Activated effector memory CD4-positive, alpha-beta T cell treated with Interleukin-2 at 50 U/mL for 16 hours (primary cell): ENCODE results near the gene ABCF1.

Experiments
- DNase-seq: peaks from one replicate; pipeline ENCODE4 v3.0.0-alpha.2; 2020

ABCF1 gene

DNA sequence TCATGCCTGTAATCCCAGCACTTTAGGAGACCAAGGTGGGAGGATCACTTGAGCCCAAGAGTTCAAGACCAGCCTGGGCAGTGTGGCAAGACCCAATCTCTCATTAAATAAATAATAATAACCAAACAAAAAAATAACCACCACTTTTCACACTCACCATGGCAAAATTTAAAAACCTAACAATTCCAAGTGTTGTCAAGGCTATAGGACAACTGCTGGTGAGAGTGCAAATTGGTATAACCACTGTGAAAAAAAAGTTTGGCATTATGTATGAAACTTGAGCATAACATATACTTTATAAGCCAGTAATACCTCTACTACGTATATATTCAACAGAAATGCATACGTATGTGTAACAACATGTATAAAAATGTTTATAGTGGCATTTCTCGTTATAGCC is 10.3 kb upstream of the ABCF1 start:
- no peak for DNase-seq

DNA sequence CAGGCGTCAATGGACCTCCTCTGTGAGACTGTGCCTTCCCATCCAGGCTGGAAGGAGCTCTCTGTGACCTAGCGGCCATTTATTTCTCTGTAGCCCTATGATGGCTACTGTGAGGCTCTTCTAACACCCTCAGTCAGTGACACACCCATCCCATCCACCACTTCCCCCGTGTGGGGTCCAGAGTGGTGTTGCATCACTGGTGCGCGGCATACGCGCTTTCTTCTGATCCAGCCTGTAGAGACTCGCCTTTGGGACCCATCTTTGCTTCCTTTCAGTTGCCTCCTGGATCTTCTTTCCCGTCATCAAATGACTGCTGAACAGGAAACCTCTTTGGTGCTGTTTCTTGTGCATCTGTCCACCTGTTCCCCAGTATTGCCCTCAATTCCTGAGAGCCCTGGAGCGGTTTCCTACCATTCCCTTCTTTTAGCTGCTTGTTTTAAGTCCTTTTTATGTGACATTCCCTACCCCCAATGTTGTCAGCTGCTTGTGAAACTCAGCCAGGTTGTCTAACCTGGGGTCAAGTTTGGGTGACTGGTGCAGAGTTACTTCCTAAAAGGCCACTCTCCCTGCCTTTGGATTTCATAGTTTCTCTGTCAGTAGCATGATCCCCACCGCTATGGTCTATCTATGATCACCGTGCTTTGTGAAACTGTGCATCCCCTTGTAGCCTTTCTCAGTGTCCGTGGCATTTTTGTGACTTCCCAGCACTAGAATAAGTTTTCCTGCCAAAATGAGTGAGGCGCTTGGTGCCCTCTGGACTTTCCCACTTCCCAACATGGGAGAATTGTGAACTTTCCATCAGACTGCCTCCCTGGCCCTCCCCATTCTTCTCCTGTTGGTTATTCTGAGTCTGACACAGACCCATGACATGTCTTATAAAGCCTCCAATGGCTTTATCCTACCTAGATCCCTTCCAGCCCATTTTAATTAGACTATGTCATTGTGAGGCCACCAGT is 8.5 kb upstream of the ABCF1 start:
- DNase-seq: no peak

DNA sequence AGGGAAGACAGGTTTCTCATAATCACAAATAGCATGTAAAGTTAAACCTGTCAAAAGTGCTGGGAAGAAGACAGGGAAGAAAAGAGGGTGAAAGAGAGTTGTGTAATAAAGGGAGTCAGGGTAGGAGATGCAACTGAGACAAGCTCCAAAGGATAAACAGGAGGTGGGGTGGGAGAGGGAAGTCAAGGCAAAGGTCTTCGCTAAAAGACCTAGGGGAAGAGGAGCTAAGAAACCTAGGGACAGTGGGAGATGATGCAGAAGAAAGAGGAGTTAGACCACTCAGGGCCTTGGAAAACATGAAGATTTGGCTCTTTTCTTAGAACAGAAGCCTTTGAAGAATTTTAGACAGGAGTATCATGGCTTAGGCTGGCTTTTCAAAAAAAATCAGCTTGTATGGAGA is 7.1 kb upstream of the ABCF1 start:
- no peak for DNase-seq

DNA sequence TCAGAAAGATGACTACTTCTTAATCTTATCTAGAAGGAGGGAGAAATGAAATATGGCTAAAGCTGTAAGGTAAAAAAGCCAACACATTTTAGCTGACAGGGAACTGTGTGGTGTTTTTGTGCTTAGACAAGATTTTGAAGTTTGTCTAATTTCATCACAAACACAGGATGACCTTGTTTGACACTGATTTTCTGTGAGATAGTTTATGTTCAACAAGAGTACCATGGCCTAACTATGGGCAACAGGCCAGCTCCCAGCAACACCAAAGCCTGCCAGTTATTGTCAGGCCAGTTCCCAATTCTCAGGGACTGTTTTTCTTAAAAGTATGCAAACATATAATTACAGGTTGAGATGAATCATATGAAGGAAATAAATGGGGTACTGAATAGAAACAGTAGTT is 5.5 kb upstream of the ABCF1 start:
- no peak for DNase-seq

DNA sequence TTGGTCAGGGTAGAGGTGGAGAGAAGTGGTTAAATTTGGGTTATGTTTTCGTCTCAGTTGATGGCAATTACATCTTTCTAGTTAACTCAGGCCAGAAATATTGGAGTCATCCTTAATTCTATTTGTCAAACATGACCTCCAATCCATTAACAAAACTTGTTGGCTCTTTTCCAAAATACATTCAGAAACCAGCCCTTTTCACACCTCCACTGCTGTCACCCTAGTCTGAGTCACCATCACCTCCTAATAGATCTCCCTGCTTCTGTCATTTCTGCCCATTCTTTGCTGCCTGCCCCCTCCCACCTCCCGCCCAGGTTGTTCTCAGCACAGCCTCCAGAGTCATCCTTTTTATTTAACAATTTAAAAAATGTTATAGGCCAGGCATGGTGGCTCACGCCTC is 3.0 kb upstream of the ABCF1 start:
- DNase-seq: no peak

DNA sequence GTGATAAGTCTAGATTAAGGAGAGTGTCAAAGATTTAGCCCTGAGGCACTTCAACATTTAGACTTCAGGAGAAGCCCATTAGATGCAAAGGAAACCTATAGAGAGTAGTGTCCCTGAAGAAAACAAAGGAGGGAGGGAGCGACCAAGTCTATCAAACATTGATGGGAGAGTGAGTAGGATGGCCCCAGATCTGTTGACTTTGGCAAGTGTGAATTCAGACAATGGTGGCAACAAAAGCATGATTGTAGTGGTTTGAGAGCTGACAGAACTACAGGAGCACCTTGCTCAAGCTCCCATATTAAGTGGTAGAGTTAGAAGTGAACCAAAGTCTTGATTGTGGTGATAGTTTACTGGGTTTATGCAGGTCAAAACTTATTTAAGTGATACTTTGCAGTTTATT is 979 bp upstream of the ABCF1 start:
- DNase-seq: no peak

DNA sequence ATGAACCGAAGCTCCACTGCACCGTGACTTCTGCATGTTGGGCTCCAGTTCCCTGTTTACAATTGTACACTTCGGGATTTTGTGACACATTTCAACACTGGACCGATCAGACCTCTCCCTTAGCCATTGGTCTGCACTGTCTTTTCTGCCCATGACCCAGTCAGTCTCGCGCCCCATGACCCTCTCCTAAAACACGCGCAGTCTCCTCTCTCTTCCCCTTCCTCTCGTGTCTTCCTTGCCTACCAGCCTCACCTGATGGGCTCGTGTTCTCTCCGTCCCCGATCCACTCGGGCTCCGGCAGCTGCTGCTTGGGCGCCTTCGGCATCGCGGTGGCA is 535 bp upstream of the ABCF1 start:
- no peak for DNase-seq

DNA sequence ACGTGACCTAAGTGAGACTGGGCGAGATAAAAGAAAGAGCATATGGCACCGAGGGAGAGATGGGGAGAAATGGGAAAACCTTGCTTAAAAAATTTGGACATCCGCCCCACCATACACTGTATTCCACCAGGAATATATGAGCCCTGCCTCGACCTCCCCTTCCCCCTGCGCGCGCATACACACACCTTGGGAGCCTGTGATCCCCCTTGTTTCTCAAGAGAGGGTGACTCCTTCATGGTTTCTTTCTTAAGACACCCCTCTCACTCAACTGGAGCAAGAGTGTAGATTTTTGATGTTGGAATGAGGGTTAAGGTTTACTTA is 480 bp downstream of the ABCF1 start:
- DNase-seq: no peak

DNA sequence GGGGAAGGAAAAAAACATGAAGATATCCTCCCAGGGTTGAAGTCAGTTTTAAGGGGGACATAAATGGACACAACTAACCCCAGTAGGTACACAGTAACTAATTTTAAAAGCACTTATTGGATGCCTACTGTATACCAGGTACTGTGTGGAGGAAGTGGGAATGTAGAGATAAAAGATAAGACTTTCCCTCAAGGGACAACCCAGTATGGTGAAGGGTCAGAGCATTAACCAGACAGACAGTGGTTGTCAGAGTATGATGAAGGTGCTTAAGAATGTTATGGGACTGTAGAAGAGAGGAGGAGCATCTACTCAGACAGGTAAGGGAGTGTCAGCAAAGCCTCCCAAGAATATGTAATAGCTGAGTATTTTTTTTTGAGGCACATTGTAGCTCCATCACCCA is 906 bp downstream of the ABCF1 start:
- DNase-seq: no peak

DNA sequence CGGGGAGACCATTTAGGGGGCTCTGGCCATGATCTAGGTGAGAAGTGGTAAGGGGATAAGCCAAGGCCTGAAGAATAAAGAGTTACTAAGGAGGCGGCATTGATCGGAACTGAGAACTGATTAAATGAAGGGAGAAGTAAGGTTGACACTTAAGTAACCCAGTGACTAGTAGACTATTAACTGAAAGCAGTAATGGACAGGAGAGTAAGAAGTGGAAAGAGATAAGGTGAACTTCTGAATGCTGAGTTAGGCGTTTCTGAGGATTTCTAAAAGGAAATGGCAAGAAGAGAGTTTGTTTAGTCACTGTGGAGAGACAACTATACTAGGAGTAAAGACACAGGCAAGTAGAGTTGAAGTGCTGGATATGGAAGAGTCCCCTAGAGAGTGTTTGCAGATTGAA is 1.9 kb downstream of the ABCF1 start:
- no peak for DNase-seq

DNA sequence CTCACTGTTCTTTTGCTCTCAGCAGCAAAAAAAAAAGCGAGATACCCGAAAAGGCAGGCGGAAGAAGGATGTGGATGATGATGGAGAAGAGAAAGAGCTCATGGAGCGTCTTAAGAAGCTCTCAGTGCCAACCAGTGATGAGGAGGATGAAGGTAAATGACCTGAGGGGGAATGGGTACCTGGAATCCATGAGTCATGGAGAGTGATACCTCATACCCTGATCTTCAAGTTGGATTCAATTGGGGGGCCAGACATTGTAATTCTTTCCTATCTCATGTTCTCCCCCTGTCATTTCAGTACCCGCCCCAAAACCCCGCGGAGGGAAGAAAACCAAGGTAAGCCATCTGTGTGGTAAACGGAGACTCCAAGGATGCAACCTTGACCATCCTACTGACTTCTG is 6.8 kb downstream of the ABCF1 start:
- DNase-seq: no peak

DNA sequence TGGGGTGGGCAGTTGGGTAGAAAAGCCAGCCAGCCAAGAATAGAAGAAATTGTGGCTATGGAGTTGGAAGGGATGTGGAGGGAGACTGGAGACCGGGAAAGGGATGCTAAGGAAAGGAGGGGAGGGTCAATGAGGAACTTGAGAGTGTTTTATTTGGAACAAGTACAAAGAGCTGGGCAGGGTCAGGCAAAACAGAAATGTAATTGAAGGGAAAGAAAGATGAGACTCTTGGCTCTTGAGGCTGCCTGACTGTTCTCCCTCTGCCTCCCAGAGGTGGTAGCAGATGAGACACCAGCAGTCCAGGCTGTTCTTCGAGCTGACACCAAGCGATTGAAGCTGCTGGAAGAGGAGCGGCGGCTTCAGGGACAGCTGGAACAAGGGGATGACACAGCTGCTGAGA is 12.7 kb downstream of the ABCF1 start:
- no peak for DNase-seq

DNA sequence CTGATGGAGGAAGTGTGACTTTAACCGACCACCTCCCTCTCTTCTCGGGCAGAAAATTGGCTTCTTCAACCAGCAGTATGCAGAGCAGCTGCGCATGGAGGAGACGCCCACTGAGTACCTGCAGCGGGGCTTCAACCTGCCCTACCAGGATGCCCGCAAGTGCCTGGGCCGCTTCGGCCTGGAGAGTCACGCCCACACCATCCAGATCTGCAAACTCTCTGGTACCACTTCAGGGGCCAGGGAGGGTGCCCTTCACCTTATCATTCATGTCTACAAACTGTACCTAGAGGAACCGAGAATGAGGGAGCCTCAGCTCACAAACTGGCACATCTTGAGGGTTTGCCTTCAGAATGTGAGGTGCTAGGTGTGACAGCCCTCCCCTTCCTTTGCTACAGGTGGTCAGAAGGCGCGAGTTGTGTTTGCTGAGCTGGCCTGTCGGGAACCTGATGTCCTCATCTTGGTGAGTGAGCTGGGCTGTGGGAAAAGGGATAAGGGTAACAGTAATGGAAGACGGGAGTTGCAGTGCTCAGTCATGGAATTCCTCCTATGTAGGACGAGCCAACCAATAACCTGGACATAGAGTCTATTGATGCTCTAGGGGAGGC is 18.6 kb downstream of the ABCF1 start:
- no peak for DNase-seq

DNA sequence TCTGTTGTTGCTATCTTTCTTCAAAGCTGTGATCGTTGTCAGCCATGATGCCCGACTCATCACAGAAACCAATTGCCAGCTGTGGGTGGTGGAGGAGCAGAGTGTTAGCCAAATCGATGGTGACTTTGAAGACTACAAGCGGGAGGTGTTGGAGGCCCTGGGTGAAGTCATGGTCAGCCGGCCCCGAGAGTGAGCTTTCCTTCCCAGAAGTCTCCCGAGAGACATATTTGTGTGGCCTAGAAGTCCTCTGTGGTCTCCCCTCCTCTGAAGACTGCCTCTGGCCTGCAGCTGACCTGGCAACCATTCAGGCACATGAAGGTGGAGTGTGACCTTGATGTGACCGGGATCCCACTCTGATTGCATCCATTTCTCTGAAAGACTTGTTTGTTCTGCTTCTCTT is 19.3 kb downstream of the ABCF1 start:
- DNase-seq: no peak

DNA sequence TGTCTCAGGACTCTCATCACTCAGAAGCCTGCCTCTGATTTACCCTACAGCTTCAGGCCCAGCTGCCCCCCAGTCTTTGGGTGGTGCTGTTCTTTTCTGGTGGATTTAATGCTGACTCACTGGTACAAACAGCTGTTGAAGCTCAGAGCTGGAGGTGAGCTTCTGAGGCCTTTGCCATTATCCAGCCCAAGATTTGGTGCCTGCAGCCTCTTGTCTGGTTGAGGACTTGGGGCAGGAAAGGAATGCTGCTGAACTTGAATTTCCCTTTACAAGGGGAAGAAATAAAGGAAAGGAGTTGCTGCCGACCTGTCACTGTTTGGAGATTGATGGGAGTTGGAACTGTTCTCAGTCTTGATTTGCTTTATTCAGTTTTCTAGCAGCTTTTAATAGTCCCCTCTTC is 19.8 kb downstream of the ABCF1 start:
- DNase-seq: no peak

DNA sequence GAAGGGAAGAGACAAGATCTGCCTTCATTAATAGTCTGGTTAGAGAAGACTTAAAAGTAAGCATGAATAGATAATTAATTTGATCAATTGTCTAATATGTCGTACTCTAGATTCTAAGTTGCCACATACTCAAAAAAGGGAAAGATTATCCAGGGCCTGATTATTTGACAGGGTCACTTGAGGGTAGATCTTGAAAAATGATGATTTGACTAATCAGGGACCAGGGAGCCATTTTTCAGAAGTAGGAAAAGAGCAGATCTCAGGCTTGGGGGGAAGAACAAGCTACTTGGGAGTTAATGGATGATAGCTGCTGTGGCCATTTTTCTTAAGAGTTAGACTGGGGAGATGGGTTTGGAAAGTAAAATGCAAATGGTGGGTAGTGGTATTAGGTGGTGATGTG is 21.0 kb downstream of the ABCF1 start:
- DNase-seq: no peak

DNA sequence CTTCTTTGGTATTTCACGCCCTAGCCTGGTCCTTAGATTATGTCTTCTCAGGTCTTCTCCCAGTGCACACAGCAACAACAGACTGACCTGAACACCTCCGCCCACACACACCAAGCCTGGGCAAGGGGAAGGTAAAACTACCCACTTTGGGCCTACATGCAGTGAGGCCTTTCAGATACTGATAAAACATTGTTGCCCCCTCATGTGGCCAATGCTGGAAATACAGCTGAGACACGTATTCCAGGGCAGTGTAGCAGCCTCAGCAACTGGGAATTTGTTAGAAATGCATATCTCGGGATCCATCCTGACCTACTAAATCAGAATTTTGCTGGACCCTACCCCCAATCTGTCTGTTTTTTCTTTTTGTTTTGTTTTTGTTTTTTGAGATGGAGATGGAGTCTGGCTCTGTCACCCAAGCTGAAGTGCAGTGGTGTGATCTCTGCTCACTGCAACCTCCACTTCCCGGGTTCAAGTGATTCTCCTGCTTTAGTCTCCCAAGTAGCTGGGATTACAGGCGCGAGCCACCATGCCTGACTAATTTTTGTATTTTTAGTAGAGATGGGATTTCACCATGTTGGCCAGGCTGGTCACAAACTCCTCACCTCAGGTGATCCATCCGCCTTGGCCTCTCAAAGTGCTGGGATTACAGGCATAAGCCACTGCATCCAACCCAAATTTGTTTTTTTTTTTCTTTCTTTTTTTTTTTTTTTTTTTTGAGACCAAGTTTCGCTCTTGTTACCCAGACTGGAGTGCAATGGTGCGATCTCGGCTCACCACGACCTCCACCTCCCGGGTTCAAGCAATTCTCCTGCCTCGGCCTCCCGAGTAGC is 26.3 kb downstream of the ABCF1 start:
- DNase-seq: peak; percentile 58

DNA sequence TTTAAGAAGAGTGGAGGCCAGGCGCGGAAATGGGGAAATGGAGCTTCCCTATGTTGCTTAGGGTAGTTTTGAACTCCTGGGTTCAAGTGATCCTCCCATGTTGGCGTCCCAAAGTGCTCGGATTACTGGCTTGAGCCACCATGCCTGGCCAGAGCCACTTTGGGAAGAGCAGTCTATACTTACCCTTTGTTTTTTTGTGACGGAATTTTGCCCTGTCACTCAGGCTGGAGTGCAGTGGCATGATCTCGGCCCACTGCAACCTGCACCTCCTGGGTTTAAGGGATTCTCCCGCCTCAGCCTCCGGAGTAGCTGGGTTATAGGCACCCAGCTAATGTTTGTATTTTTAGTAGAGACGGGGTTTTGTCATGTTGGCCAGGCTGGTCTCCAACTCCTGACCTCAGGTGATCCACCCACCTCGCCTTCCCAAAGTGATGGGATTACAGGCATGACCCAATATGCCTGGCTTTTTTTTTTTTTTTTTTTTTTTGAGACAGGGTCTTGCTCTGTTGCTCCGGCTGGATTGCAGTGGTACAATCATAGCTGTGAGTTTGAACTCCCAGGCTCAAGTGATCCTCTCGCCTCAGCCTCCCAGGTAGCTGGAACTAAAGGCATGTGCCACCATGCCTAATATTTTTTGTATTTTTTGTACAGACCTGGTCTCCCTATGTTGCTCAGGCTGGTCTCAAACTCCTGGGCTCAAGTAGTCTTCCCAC is 27.8 kb downstream of the ABCF1 start:
- DNase-seq: no peak

DNA sequence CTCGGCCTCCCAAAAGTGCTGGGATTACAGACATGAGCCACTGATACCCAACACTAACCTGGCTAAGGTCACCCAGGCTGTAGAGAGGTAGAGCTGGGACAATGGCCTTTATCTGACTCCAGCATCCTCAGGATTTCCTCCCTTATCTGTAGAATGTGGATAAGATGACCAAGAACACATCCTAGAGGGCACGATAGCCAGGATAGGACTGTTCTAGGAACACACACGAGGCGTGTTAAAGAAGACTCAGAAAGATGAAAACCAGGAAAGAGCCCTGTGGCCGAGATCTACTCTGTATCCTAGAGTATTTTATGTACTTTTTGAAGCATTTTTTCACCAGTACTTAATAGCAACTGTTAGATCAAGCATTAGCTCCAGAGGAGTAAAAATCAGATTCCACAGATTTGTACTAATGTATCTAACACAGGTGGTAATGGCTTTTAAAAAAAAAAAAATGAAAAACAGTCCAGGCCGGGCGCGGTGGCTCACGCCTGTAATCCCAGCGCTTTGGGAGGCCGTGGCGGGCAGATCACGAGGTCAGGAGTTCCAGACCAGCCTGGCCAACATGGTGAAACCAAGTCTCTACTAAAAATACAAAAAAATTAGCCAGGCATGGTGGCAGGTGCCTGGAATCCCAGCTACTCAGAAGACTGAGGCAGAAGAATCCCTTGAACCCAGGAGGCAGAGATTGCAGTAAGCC is 28.5 kb downstream of the ABCF1 start:
- no peak for DNase-seq

DNA sequence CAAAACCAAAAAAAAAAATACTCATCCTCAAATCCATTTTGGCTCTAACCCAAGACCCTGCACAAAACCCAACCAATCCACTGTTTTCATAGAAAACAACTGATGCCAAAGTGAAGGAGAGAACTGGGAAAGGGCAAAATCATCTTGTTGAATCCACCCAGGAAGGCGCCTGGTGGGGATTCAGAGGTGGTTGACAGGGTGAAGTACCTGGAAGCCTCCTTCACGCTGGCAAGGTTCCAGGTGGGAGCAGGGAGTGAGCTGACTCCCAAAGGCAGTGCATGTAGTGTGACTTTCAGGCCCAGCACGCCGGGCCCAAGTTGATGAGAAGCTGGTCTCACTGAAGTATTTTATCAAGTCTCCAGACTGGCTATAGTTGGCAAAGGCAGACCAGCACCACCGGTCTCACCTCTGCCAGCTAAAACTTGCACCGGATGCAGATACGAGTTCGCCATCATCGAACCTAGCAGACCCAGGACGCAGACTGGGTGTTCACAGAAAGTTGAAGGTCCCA is 29.3 kb downstream of the ABCF1 start:
- DNase-seq: no peak

DNA sequence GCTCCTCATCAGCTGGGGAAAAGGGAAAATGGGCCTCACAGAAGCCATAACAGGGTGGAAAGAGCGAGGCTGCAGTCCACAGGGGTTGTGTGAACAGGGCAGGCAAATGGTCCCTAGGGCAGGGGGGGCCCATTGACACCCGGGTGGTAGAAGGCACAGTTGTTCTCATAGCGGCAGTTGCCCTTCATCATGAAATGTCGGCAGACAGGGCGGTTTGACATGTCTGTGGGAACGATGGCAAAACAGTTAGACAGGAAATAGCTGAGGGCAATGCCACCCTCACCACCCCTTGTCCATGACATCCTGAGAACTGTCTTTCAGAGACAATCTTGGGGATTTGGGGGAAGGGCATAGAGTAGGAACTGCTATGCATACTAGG is 30.2 kb downstream of the ABCF1 start:
- DNase-seq: no peak

DNA sequence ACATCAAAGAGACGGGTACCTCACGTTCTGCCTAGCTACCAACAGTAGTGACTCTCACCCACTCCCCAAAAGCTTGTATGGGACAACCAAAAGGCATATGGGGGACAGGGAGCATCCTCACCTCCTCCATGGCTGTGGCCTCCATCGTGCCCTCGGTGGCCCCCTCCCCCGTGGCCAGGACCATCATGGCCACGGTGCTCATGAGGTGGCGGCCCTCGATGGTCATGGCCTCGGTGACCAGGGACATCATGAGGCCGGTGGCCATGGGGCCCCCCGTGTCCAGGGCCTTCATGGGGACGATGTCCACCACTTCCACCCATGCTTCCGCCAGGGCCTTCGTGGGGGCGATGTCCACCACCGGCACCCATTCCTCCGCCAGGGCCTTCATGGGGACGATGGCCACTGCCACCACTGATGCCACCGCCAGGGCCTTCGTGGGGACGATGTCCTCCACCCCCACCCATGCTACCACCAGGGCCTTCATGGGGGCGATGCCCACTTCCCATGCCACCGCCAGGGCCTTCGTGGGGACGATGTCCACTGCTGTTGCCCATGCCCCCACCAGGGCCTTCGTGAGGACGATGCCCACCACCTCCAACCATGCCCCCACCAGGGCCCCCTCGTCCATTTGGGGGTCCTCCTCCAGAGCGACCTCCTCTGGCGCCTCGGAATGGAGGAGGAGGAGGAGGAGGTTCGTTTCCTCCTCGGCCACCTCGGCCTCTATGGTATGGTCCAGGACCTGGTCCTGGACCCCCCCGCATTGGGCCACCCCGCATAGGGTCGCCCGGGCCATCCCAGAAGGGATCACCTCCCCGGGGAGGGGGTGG is 30.8 kb downstream of the ABCF1 start:
- DNase-seq: no peak
